DND-41 (cell line): ENCODE data around the gene NKAIN4.

Source experiments
- EZH2 ChIP-seq: IDR thresholded peaks from 3 replicates; pipeline ENCODE4 v1.6.1; 2012; ENCODE audit warnings: borderline replicate concordance, low read depth, mild to moderate bottlenecking, moderate library complexity, low read length, inconsistent platforms; ENCODE audit not compliant: severe bottlenecking
- TF ChIP-seq, protein P1 (sequence below): IDR thresholded peaks from 2 replicates; pipeline ENCODE4 v1.5.1; 2012; ENCODE audit warnings: borderline replicate concordance, low read length, moderate library complexity, mild to moderate bottlenecking; ENCODE audit not compliant: poor library complexity, severe bottlenecking; ENCODE audit errors: extremely low read depth

GRCh38 chr20:63269724-63270123 is 15.5 kb upstream of the NKAIN4 start:
- TF ChIP-seq, protein P1, sequence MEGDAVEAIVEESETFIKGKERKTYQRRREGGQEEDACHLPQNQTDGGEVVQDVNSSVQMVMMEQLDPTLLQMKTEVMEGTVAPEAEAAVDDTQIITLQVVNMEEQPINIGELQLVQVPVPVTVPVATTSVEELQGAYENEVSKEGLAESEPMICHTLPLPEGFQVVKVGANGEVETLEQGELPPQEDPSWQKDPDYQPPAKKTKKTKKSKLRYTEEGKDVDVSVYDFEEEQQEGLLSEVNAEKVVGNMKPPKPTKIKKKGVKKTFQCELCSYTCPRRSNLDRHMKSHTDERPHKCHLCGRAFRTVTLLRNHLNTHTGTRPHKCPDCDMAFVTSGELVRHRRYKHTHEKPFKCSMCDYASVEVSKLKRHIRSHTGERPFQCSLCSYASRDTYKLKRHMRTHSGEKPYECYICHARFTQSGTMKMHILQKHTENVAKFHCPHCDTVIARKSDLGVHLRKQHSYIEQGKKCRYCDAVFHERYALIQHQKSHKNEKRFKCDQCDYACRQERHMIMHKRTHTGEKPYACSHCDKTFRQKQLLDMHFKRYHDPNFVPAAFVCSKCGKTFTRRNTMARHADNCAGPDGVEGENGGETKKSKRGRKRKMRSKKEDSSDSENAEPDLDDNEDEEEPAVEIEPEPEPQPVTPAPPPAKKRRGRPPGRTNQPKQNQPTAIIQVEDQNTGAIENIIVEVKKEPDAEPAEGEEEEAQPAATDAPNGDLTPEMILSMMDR: no peak
- TF ChIP-seq EZH2: no peak
